Measurements from ENCODE around the gene SBF2. TPM values are rescaled to one million over a fixed set of nuclear protein-coding genes. Genes with fewer than 3 reads are reported as not detected.

The SBF2 gene
- total RNA-seq, 1 donor from 2014 or later = 24.0 TPM

DNA sequence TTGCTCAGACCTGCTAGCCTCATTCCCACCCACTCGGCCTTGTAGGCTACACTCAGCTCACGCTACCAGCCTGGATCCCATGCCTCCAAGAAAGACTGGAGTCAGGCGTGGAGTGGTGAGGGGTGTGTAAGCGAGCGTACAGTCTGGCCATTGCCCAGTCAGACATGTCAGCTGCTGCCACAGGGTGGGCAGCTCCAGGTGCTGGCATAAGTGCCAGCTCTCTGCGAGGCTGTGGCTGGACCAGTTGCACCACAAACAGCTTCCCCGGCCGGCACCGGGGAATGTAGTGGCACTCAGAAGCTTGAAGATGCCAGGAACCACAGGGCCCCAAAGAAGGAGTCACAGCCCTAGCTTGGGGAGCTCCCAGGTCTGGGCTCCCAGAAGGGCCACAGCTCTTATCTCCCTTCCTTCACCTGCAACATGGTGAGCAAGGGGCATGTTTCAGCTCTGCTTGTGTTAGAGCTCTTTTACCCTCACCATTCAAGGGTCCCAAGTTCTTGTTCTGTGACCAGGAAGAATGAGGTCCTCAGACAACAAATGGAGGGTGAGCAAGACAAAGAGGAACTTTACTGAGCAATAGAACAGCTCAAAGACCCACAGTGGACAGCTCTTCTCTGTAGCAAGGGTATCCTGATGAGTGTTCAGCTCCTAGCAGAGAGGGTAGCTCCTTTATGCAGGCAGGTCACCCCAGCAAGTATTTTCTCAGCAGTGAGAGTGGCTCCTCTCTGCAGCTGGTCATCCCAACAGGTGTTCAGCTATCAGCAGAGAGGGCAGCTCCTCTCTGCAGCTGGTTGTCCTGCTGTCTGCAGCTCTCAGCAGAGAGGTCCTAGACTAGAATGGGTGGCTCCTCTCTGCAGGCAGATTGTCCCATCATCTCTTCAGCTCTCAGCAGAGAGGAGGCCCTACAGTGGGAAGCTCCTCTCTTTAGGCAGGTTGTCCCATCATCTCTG lies 6.0 kb downstream of the SBF2 start:
- DNase-seq (ENCODE audit: low read depth) (no peak), FAIRE-seq (no peak)
- TF ChIP-seq, protein P1, sequence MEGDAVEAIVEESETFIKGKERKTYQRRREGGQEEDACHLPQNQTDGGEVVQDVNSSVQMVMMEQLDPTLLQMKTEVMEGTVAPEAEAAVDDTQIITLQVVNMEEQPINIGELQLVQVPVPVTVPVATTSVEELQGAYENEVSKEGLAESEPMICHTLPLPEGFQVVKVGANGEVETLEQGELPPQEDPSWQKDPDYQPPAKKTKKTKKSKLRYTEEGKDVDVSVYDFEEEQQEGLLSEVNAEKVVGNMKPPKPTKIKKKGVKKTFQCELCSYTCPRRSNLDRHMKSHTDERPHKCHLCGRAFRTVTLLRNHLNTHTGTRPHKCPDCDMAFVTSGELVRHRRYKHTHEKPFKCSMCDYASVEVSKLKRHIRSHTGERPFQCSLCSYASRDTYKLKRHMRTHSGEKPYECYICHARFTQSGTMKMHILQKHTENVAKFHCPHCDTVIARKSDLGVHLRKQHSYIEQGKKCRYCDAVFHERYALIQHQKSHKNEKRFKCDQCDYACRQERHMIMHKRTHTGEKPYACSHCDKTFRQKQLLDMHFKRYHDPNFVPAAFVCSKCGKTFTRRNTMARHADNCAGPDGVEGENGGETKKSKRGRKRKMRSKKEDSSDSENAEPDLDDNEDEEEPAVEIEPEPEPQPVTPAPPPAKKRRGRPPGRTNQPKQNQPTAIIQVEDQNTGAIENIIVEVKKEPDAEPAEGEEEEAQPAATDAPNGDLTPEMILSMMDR (IDR thresholded peaks at IDR 0.05; ENCODE audit: insufficient read depth, low read length, severe bottlenecking) = no peak
- Histone ChIP-seq H3K4me3 (ENCODE audit: low read depth, low read length) (no peak overlapping the region), H3K36me3 (ENCODE audit: control insufficient read depth, insufficient read depth, low read length) (no peaks in the 10 kb centered on the region), H3K27me3 (ENCODE audit: control insufficient read depth, insufficient read depth, low read length) (no peaks in the 10 kb centered on the region)

DNA sequence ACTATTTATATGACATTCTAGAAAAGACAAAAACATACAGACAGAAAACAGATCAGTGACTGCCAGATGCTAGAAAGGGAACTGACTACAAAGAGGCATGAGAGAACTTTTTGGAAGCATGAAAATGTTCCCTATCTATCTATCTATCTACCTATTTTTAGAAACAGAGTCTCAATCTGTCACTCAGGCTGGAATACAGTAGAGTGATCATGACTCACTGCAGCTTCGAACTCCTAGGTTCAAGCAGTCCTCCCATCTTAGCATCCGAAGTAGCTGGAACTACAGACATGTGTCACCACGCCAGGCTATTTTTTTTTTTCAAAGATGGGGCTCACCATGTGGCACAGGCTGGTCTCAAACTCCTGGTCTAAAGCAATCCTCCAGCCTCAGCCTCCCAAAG lies 6.9 kb downstream of the SBF2 start:
- FAIRE-seq = no peak
- DNase-seq (ENCODE audit: low read depth) = no peak
- TF ChIP-seq, protein P1 (IDR thresholded peaks at IDR 0.05; ENCODE audit: insufficient read depth, low read length, severe bottlenecking) = no peak
- Histone ChIP-seq H3K27me3 (ENCODE audit: control insufficient read depth, insufficient read depth, low read length) (no peaks in the 10 kb centered on the region), H3K4me3 (ENCODE audit: low read depth, low read length) (no peak overlapping the region), H3K36me3 (ENCODE audit: control insufficient read depth, insufficient read depth, low read length) (no peaks in the 10 kb centered on the region)

DNA sequence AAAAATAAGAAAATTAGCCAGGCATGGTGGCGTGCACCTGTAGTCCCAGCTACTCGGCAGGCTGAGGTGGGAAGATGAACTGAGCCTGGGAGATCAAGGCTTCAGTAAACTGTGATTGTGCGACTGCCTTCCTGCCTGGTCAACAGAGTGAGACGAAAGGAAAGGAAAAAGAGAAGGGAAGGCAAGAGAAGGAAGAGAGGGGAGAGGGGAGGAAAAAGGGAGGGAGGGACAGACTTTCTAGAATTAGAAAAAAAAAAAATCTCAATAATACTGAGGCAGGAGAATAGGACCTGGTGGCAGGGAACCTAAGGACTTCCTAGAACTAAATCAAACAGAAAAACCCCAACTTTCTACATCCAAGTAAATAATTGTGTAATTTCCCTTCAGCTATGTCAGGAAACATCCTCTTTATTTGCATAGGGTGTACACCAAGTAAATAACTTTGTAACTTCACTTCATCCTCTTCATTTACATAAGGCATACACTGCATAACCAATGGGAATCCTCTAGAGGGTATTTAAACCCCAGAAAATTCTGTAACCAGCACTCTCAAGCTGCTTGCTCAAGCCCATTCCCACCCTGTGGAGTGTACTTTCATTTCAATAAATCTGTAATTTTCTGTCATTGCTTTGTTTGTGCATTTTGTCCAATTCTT lies 8.7 kb downstream of the SBF2 start:
- no peaks in the 10 kb centered on the region for H3K36me3 ChIP-seq (ENCODE audit: control insufficient read depth, insufficient read depth, low read length)
- TF ChIP-seq, protein P1 (IDR thresholded peaks at IDR 0.05; ENCODE audit: insufficient read depth, low read length, severe bottlenecking) = no peak
- peak; percentile 46 for DNase-seq (ENCODE audit: low read depth)
- H3K27me3 ChIP-seq (ENCODE audit: control insufficient read depth, insufficient read depth, low read length) = no peaks in the 10 kb centered on the region
- no peak for FAIRE-seq
- H3K4me3 ChIP-seq (ENCODE audit: low read depth, low read length) = no peak overlapping the region

DNA sequence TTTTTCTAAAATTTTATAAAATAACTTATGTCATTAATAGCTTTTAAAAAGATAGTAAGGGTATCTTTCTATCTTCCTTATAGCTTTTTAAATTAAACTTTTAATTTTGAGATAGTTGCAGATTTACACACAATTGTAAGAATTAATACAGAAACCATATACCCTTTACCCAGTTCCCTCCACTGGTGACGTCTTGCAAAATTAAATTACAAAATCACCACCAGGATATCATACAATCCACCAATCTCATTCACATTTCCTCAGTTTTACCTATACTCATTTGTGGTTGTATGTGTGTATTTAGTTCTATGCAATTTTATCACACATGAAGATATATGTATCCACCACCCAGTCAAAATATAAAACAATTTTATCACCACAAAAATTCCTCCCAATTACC lies 10.0 kb downstream of the SBF2 start:
- Histone ChIP-seq H3K27me3 (ENCODE audit: control insufficient read depth, insufficient read depth, low read length) (no peaks in the 10 kb centered on the region), H3K4me3 (ENCODE audit: low read depth, low read length) (no peak overlapping the region), H3K36me3 (ENCODE audit: control insufficient read depth, insufficient read depth, low read length) (no peaks in the 10 kb centered on the region)
- DNase-seq (ENCODE audit: low read depth) = no peak
- TF ChIP-seq, protein P1 (IDR thresholded peaks at IDR 0.05; ENCODE audit: insufficient read depth, low read length, severe bottlenecking) = no peak
- FAIRE-seq = no peak

DNA sequence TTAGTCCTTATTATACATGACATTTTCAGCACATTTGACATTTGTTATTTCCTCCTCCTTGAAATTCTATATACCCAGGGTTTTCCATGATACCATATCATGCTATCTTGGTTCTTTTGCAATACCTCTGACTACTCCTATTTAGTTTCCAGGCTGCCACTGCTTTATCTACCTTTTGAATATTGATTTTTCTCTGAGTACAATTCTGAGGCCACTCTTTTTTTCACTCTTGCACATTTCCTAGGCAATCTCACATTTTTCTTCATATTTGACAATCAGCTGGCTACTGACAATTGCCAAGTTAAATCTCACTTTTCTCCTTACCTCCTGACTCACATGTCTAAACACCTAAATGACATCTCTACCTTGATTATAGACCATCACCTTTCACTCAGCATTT lies 11.9 kb downstream of the SBF2 start:
- DNase-seq (ENCODE audit: low read depth) = no peak
- no peaks in the 10 kb centered on the region for H3K36me3 ChIP-seq (ENCODE audit: control insufficient read depth, insufficient read depth, low read length)
- no peak for FAIRE-seq
- no peaks in the 10 kb centered on the region for H3K27me3 ChIP-seq (ENCODE audit: control insufficient read depth, insufficient read depth, low read length)
- no peak overlapping the region for H3K4me3 ChIP-seq (ENCODE audit: low read depth, low read length)
- TF ChIP-seq, protein P1 (IDR thresholded peaks at IDR 0.05; ENCODE audit: insufficient read depth, low read length, severe bottlenecking) = no peak

Data from bronchial epithelial cell (primary cell).